A673 (cell line): ENCODE measurements around the gene ERBB2.

Source experiments
- CTCF ChIP-seq: fragments of 300-800, 200-600 bp; sonication (generic); conservative IDR thresholded peaks from 2 replicates; pipeline ENCODE4 v1.5.1; 2017; ENCODE audit warnings: low read depth, mild to moderate bottlenecking, antibody characterized with exemption, low read length, moderate library complexity, mixed read lengths
- EZH2 ChIP-seq: fragments of 200-600 bp; sonication (generic); IDR thresholded peaks from 2 replicates; pipeline ENCODE4 v1.6.1; 2017; ENCODE audit warnings: borderline replicate concordance, low read depth, mild to moderate bottlenecking, mixed read lengths, antibody characterized with exemption, low read length; ENCODE audit not compliant: poor library complexity, severe bottlenecking

- TF ChIP-seq EZH2 (no peak), CTCF (no peak)
Measured at GRCh38 chr17:39747745-39748144, 47.9 kb downstream of the ERBB2 start.
